RWPE2 (cell line): ENCODE measurements around the gene RGS7BP.

Experiments used
- ATAC-seq: fragments of 200-7000 bp; cut with Tn5 transposase; 3 replicates; pipeline ENCODE4 v1.9.1; 2021; ENCODE audit warnings: low read depth
- DNase-seq: peaks from one replicate; pipeline ENCODE4 v3.0.0-alpha.2; 2020; ENCODE audit warnings: low spot score
- H3K27ac ChIP-seq: fragments of 450-650 bp; 2 replicates; pipeline ENCODE4 v1.5.1; 2017; ENCODE audit warnings: mild to moderate bottlenecking; ENCODE audit not compliant: poor library complexity, severe bottlenecking
- H3K27me3 ChIP-seq: fragments of 250-450 bp; sonication (Bioruptor Pico); 2 replicates; pipeline ENCODE4 v1.5.1; 2021; ENCODE audit warnings: mild to moderate bottlenecking, moderate library complexity; ENCODE audit not compliant: insufficient read depth, poor library complexity, severe bottlenecking
- H3K36me3 ChIP-seq: fragments of 250-450 bp; sonication (Bioruptor Pico); 2 replicates; pipeline ENCODE4 v1.5.1; 2020; ENCODE audit warnings: low read depth, mild to moderate bottlenecking, moderate library complexity
- H3K4me1 ChIP-seq: fragments of 250-450 bp; sonication (Bioruptor Pico); 2 replicates; pipeline ENCODE4 v1.5.1; 2021; ENCODE audit warnings: mild to moderate bottlenecking, moderate library complexity; ENCODE audit not compliant: insufficient read depth, poor library complexity, severe bottlenecking
- H3K4me3 ChIP-seq: fragments of 250-450 bp; sonication (Bioruptor Pico); 2 replicates; pipeline ENCODE4 v1.5.1; 2021; ENCODE audit warnings: mild to moderate bottlenecking, moderate library complexity; ENCODE audit not compliant: severe bottlenecking
- H3K9me3 ChIP-seq: fragments of 250-450 bp; sonication (Bioruptor Pico); 2 replicates; pipeline ENCODE4 v1.5.1; 2021; ENCODE audit warnings: mild to moderate bottlenecking, moderate library complexity; ENCODE audit not compliant: severe bottlenecking
- TF ChIP-seq, protein P1 (sequence below): fragments of 450-650 bp; IDR thresholded peaks from one replicate; pipeline ENCODE4 v1.5.1; 2017; ENCODE audit warnings: mild to moderate bottlenecking, moderate library complexity; ENCODE audit not compliant: poor library complexity, severe bottlenecking

RGS7BP gene

DNA sequence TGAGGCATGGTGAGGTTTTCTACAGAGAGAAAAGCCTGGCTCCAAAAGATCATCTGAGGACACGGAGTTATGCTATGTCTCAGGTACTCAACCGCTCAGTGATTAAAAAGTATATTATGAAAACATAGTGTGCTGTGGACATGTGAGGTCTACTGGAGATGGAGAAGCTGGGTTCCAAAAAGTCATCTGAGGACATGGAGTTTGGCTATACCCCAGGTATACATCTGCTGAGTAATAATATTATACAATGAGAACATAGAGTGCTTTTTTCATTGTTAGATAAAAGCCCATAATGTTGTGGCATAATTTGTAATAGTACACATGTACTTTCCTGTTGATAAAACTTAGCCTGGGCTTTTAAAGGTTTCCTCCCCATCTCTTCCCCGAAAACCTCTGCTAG is 113.8 kb downstream of the RGS7BP start:
- no peak overlapping the region for H3K4me3 ChIP-seq
- no peaks in the 10 kb centered on the region for H3K27me3 ChIP-seq
- no peaks in the 10 kb centered on the region for H3K9me3 ChIP-seq
- DNase-seq = no peak
- H3K36me3 ChIP-seq = no peaks in the 10 kb centered on the region
- no peak overlapping the region for H3K27ac ChIP-seq
- ATAC-seq = no peak
- TF ChIP-seq, protein P1, sequence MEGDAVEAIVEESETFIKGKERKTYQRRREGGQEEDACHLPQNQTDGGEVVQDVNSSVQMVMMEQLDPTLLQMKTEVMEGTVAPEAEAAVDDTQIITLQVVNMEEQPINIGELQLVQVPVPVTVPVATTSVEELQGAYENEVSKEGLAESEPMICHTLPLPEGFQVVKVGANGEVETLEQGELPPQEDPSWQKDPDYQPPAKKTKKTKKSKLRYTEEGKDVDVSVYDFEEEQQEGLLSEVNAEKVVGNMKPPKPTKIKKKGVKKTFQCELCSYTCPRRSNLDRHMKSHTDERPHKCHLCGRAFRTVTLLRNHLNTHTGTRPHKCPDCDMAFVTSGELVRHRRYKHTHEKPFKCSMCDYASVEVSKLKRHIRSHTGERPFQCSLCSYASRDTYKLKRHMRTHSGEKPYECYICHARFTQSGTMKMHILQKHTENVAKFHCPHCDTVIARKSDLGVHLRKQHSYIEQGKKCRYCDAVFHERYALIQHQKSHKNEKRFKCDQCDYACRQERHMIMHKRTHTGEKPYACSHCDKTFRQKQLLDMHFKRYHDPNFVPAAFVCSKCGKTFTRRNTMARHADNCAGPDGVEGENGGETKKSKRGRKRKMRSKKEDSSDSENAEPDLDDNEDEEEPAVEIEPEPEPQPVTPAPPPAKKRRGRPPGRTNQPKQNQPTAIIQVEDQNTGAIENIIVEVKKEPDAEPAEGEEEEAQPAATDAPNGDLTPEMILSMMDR = no peak
- no peaks in the 10 kb centered on the region for H3K4me1 ChIP-seq

DNA sequence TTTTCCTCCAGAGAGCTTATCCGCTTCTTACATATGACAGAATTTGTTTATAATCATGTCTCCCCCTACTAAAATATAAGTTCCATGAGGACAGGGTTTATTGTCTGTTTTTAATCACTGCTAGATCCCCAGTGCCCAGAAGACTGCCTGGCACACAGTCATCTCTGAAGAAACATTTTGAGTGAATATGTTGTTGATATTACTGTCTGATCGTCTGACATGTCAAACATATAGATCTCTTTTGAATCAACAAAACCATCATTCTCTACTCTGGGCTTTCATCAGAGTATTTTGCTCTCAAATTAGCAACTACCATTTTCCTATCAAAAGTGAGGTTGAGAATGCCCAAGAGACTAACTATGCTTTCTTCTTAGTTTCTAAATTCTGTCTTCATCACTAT is 117.2 kb downstream of the RGS7BP start:
- H3K27me3 ChIP-seq = peaks cover 3% of the 10 kb centered on the region
- ATAC-seq (no peak), DNase-seq (no peak)
- H3K27ac ChIP-seq = no peak overlapping the region
- TF ChIP-seq, protein P1 = no peak
- H3K36me3 ChIP-seq = no peaks in the 10 kb centered on the region
- H3K4me1 ChIP-seq = no peaks in the 10 kb centered on the region
- H3K4me3 ChIP-seq = no peak overlapping the region
- H3K9me3 ChIP-seq = no peaks in the 10 kb centered on the region

DNA sequence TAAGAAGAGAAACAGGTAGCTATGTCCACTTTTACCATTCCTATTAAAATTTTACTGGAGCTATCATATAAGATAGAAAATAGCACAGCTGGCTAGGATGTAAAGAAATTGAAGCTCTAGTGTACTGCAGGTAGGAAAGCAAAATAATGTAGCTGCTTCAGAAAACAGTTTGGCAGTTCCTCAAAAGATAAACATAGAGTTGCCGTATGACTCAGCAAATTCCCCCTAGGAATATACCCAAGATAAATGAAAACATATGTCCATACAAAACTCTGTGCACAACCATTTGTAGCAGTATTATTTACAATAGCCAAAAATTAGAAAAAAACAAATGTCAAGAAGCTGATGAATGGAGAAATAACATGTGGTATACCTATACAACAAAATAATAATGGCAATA is 119.9 kb downstream of the RGS7BP start:
- Histone ChIP-seq H3K36me3 (no peaks in the 10 kb centered on the region), H3K27me3 (peaks cover 7% of the 10 kb centered on the region), H3K4me1 (no peaks in the 10 kb centered on the region), H3K27ac (no peak overlapping the region), H3K9me3 (no peaks in the 10 kb centered on the region), H3K4me3 (no peak overlapping the region)
- no peak for ATAC-seq
- TF ChIP-seq, protein P1 = no peak
- no peak for DNase-seq

DNA sequence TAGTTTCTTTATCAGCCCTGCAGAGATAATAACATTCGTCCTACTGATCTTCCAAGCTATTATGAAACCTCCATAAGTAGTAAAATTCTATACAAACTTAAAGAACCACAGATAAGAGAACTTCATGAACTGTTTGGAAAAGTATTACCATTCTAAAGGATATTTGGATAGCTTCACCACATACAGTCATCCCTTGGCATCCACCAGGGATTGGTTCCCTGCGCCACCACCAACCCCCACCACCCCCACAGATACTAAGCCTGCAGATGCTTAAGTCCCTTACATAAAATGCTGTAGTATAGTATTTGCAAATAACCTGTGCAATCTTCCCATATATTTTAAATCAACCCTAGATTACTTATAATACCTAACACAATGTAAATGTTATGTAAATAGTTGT is 123.1 kb downstream of the RGS7BP start:
- H3K27me3 ChIP-seq = peaks cover 7% of the 10 kb centered on the region
- no peaks in the 10 kb centered on the region for H3K4me1 ChIP-seq
- no peak for DNase-seq
- no peak overlapping the region for H3K27ac ChIP-seq
- no peak for ATAC-seq
- no peak overlapping the region for H3K4me3 ChIP-seq
- no peaks in the 10 kb centered on the region for H3K36me3 ChIP-seq
- no peaks in the 10 kb centered on the region for H3K9me3 ChIP-seq
- TF ChIP-seq, protein P1 = no peak

DNA sequence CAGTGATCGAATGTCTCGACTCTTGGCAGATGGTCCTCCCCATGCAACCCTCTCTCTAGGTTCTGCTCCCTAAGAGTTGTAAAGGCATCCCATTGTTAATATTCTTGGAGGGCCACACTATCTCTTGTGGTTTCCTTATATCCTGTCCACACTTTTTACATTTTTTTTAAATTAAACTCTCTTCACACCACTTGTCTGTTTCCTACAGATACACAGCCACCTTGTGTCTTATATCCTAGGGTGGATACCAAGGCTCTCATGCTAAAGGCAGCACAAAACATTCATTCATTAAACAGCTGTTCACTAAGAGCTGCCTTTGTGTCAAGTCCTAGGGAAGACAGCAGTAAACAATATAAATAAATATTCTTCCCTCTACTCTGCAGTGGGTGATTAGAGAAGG is 124.0 kb downstream of the RGS7BP start:
- Histone ChIP-seq H3K27me3 (peaks cover 7% of the 10 kb centered on the region), H3K36me3 (no peaks in the 10 kb centered on the region), H3K4me3 (no peak overlapping the region), H3K4me1 (no peaks in the 10 kb centered on the region), H3K27ac (no peak overlapping the region), H3K9me3 (no peaks in the 10 kb centered on the region)
- ATAC-seq (no peak), DNase-seq (no peak)
- TF ChIP-seq, protein P1 = no peak
